CD8-positive, alpha-beta memory T cell (primary cell): Measurements from ENCODE around the gene TSBP1. TPM values are rescaled to one million over a fixed set of nuclear protein-coding genes. Genes with fewer than 3 reads are reported as not detected.
A peak's percentile ranks its signal among the peaks of the same experiment; 100 is the strongest.

Source experiments
- CTCF ChIA-PET: fragments of 350-600 bp; sonication (Branson Sonifier 250); formaldehyde crosslinking; loops from one replicate; lab custom pipeline; 2021; ENCODE audit warnings: antibody characterized with exemption; lab: Charles Lee
- POLR2A ChIA-PET: fragments of 350-600 bp; sonication (Branson Sonifier 250); formaldehyde crosslinking; loops from one replicate; lab custom pipeline; 2021; ENCODE audit warnings: antibody characterized with exemption; lab: Charles Lee
- DNase-seq, 5 donors: peaks; one replicate each; pipeline versions ENCODE4 v3.0.0 to v3.0.0-alpha.2; 2020 to 2022; ENCODE audit warnings: mixed read lengths in 1 of 5
- H3K27ac ChIP-seq: one replicate; pipeline ENCODE4 v1.7.0; 2013; ENCODE audit warnings: low read depth, mild to moderate bottlenecking, low read length, moderate library complexity
- H3K27me3 ChIP-seq: 2 replicates; pipeline ENCODE4 v1.7.0; 2013; ENCODE audit warnings: low read length, mild to moderate bottlenecking; ENCODE audit not compliant: insufficient read depth, poor library complexity, severe bottlenecking
- H3K36me3 ChIP-seq: 2 replicates; pipeline ENCODE4 v1.7.0; 2013; ENCODE audit warnings: mild to moderate bottlenecking, low read length, moderate library complexity; ENCODE audit not compliant: insufficient read depth
- H3K4me1 ChIP-seq: 2 replicates; pipeline ENCODE4 v1.7.0; 2013; ENCODE audit warnings: mild to moderate bottlenecking, low read length, moderate library complexity; ENCODE audit not compliant: insufficient read depth
- H3K4me3 ChIP-seq: 2 replicates; pipeline ENCODE4 v1.7.0; 2013; ENCODE audit warnings: mild to moderate bottlenecking, low read length
- H3K9me3 ChIP-seq: 2 replicates; pipeline ENCODE4 v1.7.0; 2013; ENCODE audit warnings: mild to moderate bottlenecking, low read length
- H3K27ac Mint-ChIP-seq, 8 donors: one replicate each; pipeline ENCODE4 v1.8.0; 2020 to 2021; ENCODE audit warnings: mixed read lengths in 8 of 8, mild to moderate bottlenecking in 6 of 8, inconsistent platforms in 3 of 8, moderate library complexity in 3 of 8
- H3K27me3 Mint-ChIP-seq, 2 donors: one replicate each; pipeline ENCODE4 v1.8.0; 2020 to 2021; ENCODE audit warnings: mixed read lengths in 2 of 2, mild to moderate bottlenecking in 1 of 2, moderate library complexity in 1 of 2
- H3K36me3 Mint-ChIP-seq, 3 donors: one replicate each; pipeline ENCODE4 v1.8.0; 2020 to 2021; ENCODE audit warnings: mixed read lengths in 3 of 3, inconsistent platforms in 1 of 3, mild to moderate bottlenecking in 1 of 3
- H3K4me1 Mint-ChIP-seq, 3 donors: one replicate each; pipeline ENCODE4 v1.8.0; 2020 to 2021; ENCODE audit warnings: mixed read lengths in 3 of 3, inconsistent platforms in 1 of 3, mild to moderate bottlenecking in 1 of 3
- H3K4me3 Mint-ChIP-seq, 7 donors: one replicate each; pipeline ENCODE4 v1.8.0; 2020 to 2021; ENCODE audit warnings: mixed read lengths in 7 of 7, mild to moderate bottlenecking in 6 of 7, moderate library complexity in 4 of 7, inconsistent platforms in 2 of 7
- H3K9me3 Mint-ChIP-seq, 5 donors: one replicate each; pipeline ENCODE4 v1.8.0; 2020 to 2022; ENCODE audit warnings: mixed read lengths in 5 of 5, mild to moderate bottlenecking in 3 of 5, moderate library complexity in 2 of 5, inconsistent platforms in 1 of 5
- polyA plus RNA-seq: library from polyadenylated mRNA; unstranded; fragments of 300-500 nt; fragmentation: Illumina TruSeq; gene quantifications from one replicate; pipeline ENCODE4 v1.2.3, GENCODE V29; 2021
- total RNA-seq, 2 experiments: library from RNA; stranded (reverse); gene quantifications; one replicate each; pipeline ENCODE4 v1.2.3, GENCODE V29; 2021

The TSBP1 gene
- total and polyA plus RNA-seq, 3 experiments from 2014 or later = not detected

DNA sequence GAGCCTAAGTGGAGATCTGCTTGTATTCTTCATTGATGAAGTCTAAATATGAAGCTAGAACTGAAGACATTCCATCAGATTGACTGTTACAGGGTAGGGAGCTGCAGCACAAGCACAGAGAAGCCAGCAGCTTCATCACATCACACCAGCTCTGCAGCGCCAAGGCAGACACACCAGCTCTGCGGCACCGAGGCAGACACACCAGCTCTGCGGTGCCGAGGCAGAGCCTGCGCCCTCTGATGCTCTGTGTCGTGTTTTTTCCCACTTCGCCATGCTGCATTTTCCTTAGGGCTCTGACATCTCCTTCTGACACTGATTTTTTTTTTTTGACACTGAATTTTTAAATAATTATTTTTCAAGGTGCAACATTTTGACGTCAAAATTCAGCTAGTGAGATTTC, 34.5 kb upstream of the TSBP1 start:
- peaks cover 15% of the 10 kb centered on the region for H3K27me3 ChIP-seq
- no peak for DNase-seq
- H3K36me3 Mint-ChIP-seq = no peaks in the 10 kb centered on the region
- H3K27ac ChIP-seq = no peak overlapping the region
- no peak overlapping the region for H3K27ac Mint-ChIP-seq
- H3K4me1 ChIP-seq = no peaks in the 10 kb centered on the region
- ChIA-PET CTCF (interaction anchor here (0.6 to 1.2 kb wide), 2 partner anchors 286 to 381 kb away, joined by 3 to 4 read pairs; no protein-coding TSS in a partner anchor), POLR2A (no interaction called here)
- H3K27me3 Mint-ChIP-seq = peaks cover 35 to 75% of the 10 kb centered on the region in 2 donors
- no peak overlapping the region for H3K4me3 Mint-ChIP-seq
- no peaks in the 10 kb centered on the region for H3K36me3 ChIP-seq
- no peaks in the 10 kb centered on the region for H3K4me1 Mint-ChIP-seq
- H3K9me3 ChIP-seq = no peaks in the 10 kb centered on the region
- H3K9me3 Mint-ChIP-seq = no peaks in the 10 kb centered on the region
- no peak overlapping the region for H3K4me3 ChIP-seq

DNA sequence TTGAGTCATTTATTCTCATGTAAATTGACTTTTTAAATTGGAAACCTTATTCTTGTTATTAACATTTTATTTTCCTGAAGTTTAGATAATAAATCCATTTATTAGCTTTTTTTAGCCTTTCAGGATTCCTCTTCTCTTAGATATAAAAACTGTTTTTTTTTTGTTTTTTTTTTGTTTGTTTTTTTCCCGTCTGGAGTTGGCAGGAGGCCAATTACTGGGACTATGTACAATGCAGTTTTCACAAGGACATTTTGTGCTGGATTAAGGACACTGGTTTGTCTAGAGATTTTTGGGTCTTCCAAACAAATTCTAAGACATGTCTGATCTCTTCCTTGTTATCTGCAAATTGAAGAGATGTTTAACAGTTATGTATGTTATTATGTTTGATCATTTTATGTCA, 34.0 kb upstream of the TSBP1 start:
- no peak overlapping the region for H3K4me3 Mint-ChIP-seq

DNA sequence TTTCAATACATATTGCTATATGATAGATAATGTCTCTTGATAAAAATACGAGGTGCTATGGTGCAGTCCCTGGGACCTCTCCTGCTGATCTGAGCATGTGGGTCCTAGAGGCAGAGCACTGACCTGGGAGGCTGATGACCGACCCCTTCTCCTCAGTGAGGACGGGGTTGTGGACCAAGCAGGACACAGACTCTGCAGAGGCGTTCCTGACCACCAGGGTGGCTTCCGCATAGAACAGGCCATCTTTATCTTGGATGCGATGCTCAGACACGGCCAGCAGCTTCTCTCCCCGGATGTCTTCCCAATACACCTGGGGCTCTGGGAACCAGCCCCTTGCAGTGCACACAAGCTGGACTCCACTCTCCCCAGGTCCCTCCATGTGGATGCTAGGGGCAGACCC, 31.1 kb upstream of the TSBP1 start:
- Mint-ChIP-seq H3K36me3 (no peaks in the 10 kb centered on the region), H3K4me3 (no peak overlapping the region), H3K27me3 (peaks cover 30 to 72% of the 10 kb centered on the region in 2 donors), H3K9me3 (no peaks in the 10 kb centered on the region), H3K27ac (no peak overlapping the region), H3K4me1 (no peaks in the 10 kb centered on the region)
- no peaks in the 10 kb centered on the region for H3K9me3 ChIP-seq
- DNase-seq = no peak
- H3K36me3 ChIP-seq = no peaks in the 10 kb centered on the region
- peaks cover 15% of the 10 kb centered on the region for H3K27me3 ChIP-seq
- no peak overlapping the region for H3K4me3 ChIP-seq
- CTCF ChIA-PET = interaction anchor here (2.4 to 2.5 kb wide), 2 partner anchors 10 to 11 kb away, joined by 13 to 16 read pairs; no protein-coding TSS in a partner anchor
- no peaks in the 10 kb centered on the region for H3K4me1 ChIP-seq
- H3K27ac ChIP-seq = no peak overlapping the region
- POLR2A ChIA-PET = interaction anchor here (0.6 kb wide), 1 partner anchor 907 kb away, joined by 3 read pairs; no protein-coding TSS in a partner anchor

More for the DNA sequence above, 34.0 kb upstream of the TSBP1 start:
- H3K4me1 ChIP-seq = no peaks in the 10 kb centered on the region
- H3K27ac ChIP-seq = no peak overlapping the region
- ChIA-PET POLR2A (no interaction called here), CTCF (no interaction called here)
- peaks cover 15% of the 10 kb centered on the region for H3K27me3 ChIP-seq
- Mint-ChIP-seq H3K27ac (no peak overlapping the region), H3K9me3 (no peaks in the 10 kb centered on the region), H3K27me3 (peaks cover 31 to 77% of the 10 kb centered on the region in 2 donors), H3K4me1 (no peaks in the 10 kb centered on the region), H3K36me3 (no peaks in the 10 kb centered on the region)
- H3K36me3 ChIP-seq = no peaks in the 10 kb centered on the region
- DNase-seq = no peak
- H3K4me3 ChIP-seq = no peak overlapping the region
- H3K9me3 ChIP-seq = no peaks in the 10 kb centered on the region

DNA sequence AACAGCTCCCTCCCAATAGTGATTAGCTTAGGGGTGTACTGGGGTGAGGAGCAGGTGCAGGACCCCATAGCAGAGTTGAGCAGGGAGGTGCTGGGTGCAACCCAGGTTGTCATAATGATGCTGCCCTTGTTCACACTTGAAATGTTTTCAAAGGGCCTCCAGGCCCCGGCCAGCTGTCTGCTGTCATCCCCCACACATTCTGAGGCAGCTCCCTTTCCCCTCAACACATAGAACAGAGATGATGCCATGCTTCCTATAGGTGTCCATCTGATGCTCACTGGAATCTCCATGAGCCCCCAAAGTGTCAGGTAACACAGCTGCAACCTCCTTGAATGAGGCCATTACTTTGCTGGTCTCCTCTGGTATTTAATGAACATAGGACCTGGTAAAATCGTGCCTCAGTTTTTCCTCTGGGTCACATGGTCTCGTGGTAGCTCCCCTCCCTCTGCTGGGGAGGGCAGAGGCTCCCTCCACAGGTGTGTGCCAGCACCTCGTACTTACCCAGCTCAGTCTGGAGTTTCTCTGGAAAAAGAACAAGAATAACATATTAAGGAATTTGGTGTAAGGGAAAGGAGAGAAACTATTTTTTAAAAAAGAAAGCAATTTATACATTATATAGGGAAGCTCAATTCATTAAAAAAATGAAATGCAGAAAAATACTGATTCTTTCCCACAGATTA, 29.7 kb upstream of the TSBP1 start:
- ChIA-PET POLR2A (no interaction called here), CTCF (interaction anchor here (1.4 to 2.4 kb wide), 2 partner anchors 12 to 146 kb away, joined by 3 to 16 read pairs; no protein-coding TSS in a partner anchor)
- Mint-ChIP-seq H3K27me3 (peaks cover 27 to 58% of the 10 kb centered on the region in 2 donors), H3K36me3 (no peaks in the 10 kb centered on the region), H3K4me1 (no peaks in the 10 kb centered on the region), H3K27ac (no peak overlapping the region), H3K4me3 (no peak overlapping the region), H3K9me3 (no peaks in the 10 kb centered on the region)
- no peaks in the 10 kb centered on the region for H3K9me3 ChIP-seq
- H3K27ac ChIP-seq = no peak overlapping the region
- H3K36me3 ChIP-seq = no peaks in the 10 kb centered on the region
- no peaks in the 10 kb centered on the region for H3K4me1 ChIP-seq
- H3K4me3 ChIP-seq = no peak overlapping the region
- peaks cover 8% of the 10 kb centered on the region for H3K27me3 ChIP-seq
- no peak for DNase-seq

DNA sequence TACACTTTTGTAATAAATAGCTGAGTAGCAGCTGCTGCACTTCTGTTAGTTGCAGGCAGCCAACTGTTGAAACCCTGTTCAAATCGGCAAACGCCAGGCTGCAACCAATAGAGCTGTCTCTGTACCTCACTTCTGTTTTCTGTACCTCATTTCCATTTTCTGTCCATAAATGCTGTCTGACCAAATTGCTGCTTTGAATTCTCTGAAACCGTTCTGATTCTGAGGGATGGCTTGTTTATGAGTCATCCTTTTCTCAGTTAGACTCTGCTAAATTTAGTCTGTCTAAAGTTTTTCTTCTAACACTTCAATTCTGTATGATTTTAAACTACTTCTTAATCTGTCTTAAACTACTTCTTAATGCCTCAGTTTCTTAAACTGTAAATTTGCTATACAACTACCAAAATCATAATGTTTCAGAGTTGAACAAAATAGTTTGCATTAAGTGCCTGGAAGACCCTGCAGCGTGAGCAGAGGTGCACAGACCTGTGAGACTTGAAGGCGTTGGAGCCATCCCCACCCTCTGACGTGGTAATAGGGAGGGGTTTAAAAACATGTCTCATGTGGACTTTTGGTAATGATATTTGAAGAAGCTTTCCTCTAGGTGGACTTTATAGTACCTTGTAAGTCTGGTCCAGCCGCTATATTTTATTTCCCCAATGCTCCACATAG, 25.7 kb upstream of the TSBP1 start:
- ChIA-PET POLR2A (no interaction called here), CTCF (no interaction called here)
- no peaks in the 10 kb centered on the region for H3K36me3 Mint-ChIP-seq
- H3K4me1 Mint-ChIP-seq = no peaks in the 10 kb centered on the region
- Histone ChIP-seq H3K27me3 (no peaks in the 10 kb centered on the region), H3K9me3 (no peaks in the 10 kb centered on the region), H3K4me1 (no peaks in the 10 kb centered on the region), H3K36me3 (no peaks in the 10 kb centered on the region), H3K27ac (no peak overlapping the region), H3K4me3 (no peak overlapping the region)
- H3K27ac Mint-ChIP-seq = peak overlapping the region in 1 of 8 donors; percentile 23
- H3K27me3 Mint-ChIP-seq = peaks cover 12 to 47% of the 10 kb centered on the region in 2 donors
- no peaks in the 10 kb centered on the region for H3K9me3 Mint-ChIP-seq
- DNase-seq = no peak
- no peak overlapping the region for H3K4me3 Mint-ChIP-seq

DNA sequence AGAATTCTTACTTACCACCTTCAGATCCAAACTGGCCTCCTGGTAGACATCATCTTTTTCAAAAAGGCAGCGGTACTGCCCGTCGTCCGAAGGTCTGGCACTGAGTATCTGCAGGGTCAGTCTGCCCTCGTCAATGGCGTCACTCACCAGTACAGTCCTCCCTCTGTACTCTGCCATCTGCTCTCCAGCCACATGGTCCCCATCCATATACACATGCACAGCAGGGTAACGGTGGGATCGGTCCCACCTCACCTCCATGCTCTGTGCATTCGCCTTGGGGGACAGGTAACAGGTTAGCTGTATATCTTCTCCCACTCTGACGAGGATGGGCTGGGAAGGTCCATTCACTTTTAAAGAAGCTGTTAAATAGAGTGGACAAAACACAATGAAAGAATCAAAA, 24.3 kb upstream of the TSBP1 start:
- POLR2A ChIA-PET = no interaction called here

DNA sequence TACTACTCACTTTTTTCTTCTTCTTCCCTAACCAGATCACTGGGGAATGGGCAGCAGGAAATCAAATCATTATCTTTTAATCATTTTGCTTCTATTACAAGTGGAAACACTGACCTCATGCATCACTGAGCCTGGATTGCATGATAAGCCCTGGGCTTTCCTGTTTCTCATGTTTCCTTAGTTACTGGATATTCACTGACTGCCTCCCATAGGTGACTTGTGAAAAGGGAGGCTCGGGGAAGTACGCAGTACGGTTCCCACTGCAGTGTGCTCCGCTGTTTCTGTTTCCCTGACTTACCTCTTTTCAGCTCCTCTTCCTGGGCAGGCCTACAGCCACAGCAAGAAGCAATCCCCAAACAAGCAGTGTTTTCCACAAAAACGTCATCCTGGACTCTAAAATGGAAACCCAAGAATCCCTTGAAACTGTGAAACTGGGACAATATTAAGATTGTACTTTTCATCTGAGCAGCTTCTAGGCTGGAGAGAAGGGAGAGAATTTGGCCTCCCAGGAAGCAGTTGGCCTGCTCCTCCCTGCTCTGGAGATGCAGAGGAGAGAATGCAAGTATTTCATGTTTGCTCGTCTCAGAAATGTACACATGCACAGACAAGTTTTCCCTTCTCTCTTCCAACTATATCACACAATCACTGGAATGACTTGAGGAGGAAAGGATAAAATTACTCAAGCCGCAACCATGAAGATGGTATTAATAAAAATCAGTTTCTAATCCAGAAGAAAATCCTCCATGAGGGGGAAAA, 22.1 kb upstream of the TSBP1 start:
- CTCF ChIA-PET = no interaction called here
- Histone ChIP-seq H3K27ac (no peak overlapping the region), H3K27me3 (no peaks in the 10 kb centered on the region), H3K36me3 (no peaks in the 10 kb centered on the region), H3K4me3 (no peak overlapping the region), H3K4me1 (no peaks in the 10 kb centered on the region), H3K9me3 (no peaks in the 10 kb centered on the region)
- Mint-ChIP-seq H3K27ac (no peak overlapping the region), H3K36me3 (no peaks in the 10 kb centered on the region), H3K4me1 (no peaks in the 10 kb centered on the region), H3K27me3 (peaks cover 11 to 52% of the 10 kb centered on the region in 2 donors), H3K9me3 (no peaks in the 10 kb centered on the region), H3K4me3 (no peak overlapping the region)
- POLR2A ChIA-PET = no interaction called here
- no peak for DNase-seq

More for the DNA sequence above, 24.3 kb upstream of the TSBP1 start:
- no peaks in the 10 kb centered on the region for H3K36me3 Mint-ChIP-seq
- CTCF ChIA-PET = no interaction called here
- DNase-seq = no peak
- no peaks in the 10 kb centered on the region for H3K4me1 Mint-ChIP-seq
- no peaks in the 10 kb centered on the region for H3K36me3 ChIP-seq
- no peaks in the 10 kb centered on the region for H3K9me3 ChIP-seq
- H3K4me3 ChIP-seq = no peak overlapping the region
- H3K9me3 Mint-ChIP-seq = no peaks in the 10 kb centered on the region
- H3K4me1 ChIP-seq = no peaks in the 10 kb centered on the region
- no peak overlapping the region for H3K27ac ChIP-seq
- H3K27ac Mint-ChIP-seq = no peak overlapping the region
- no peak overlapping the region for H3K4me3 Mint-ChIP-seq
- peaks cover 8 to 43% of the 10 kb centered on the region in 2 donors for H3K27me3 Mint-ChIP-seq
- no peaks in the 10 kb centered on the region for H3K27me3 ChIP-seq

DNA sequence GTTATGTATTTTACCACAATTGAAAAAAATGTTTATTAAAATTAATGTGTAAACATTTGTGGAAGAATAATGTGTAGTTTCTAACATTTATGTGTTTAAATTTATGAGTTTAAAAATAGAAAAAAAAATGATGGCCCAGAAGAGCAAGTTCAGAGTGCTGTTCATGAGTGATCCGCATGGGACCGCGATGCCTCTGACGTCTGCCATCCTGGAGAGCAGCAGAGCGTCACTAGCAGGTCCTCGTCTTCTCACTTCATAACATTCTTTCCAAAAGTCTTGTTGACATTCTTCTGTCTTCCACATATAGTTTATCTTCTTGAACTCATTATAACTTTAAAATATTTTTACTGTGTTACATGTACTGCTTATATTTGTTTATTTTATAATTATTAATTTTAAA, 19.8 kb upstream of the TSBP1 start:
- Mint-ChIP-seq H3K27ac (no peak overlapping the region), H3K9me3 (no peaks in the 10 kb centered on the region), H3K4me3 (no peak overlapping the region), H3K4me1 (no peaks in the 10 kb centered on the region), H3K36me3 (no peaks in the 10 kb centered on the region), H3K27me3 (peaks cover 23 to 69% of the 10 kb centered on the region in 2 donors)
- no peak for DNase-seq
- no peaks in the 10 kb centered on the region for H3K27me3 ChIP-seq
- ChIA-PET POLR2A (no interaction called here), CTCF (no interaction called here)
- no peaks in the 10 kb centered on the region for H3K36me3 ChIP-seq
- H3K4me3 ChIP-seq = no peak overlapping the region
- no peaks in the 10 kb centered on the region for H3K9me3 ChIP-seq
- H3K4me1 ChIP-seq = no peaks in the 10 kb centered on the region
- no peak overlapping the region for H3K27ac ChIP-seq
